HepG2 (cell line): Measurements from ENCODE around the gene CMTM1.

Experiments
- CBFB ChIP-seq: sonication (generic); formaldehyde crosslinking; IDR thresholded peaks from 2 replicates; pipeline ENCODE4 v1.4.0; 2020; ENCODE audit warnings: missing genetic modification reagents
- CTCF ChIP-seq: sonication (generic); formaldehyde crosslinking; IDR thresholded peaks from 2 replicates; pipeline ENCODE4 v1.5.0; 2020; ENCODE audit warnings: mild to moderate bottlenecking, missing genetic modification reagents, moderate library complexity
- DPF2 ChIP-seq: sonication (generic); formaldehyde crosslinking; IDR thresholded peaks from 2 replicates; pipeline ENCODE4 v1.4.0; 2020; ENCODE audit warnings: mild to moderate bottlenecking, low read depth, missing genetic modification reagents, borderline replicate concordance
- JUN ChIP-seq: sonication (generic); formaldehyde crosslinking; IDR thresholded peaks from 2 replicates; pipeline ENCODE4 v1.4.0; 2020; ENCODE audit warnings: mild to moderate bottlenecking, missing genetic modification reagents
- NONO ChIP-seq, 2 experiments: fragments of 450-650 bp in 1 of 2; sonication (generic) in 1 of 2; formaldehyde crosslinking in 1 of 2; IDR thresholded peaks in 1 of 2; conservative IDR thresholded peaks in 1 of 2; 2 replicates each; pipeline versions ENCODE4 v1.6.1 to v1.8.0; 2017 to 2022; ENCODE audit warnings: mild to moderate bottlenecking in 1 of 2, missing genetic modification reagents in 1 of 2, moderate library complexity in 1 of 2
- RAD21 ChIP-seq: fragments of 450-650 bp; formaldehyde crosslinking; IDR thresholded peaks from 2 replicates; pipeline ENCODE4 v1.5.0; 2020; ENCODE audit warnings: mild to moderate bottlenecking
- SMC3 ChIP-seq: IDR thresholded peaks from 2 replicates; pipeline ENCODE4 v1.6.1; 2011; ENCODE audit warnings: low read length, improper control_type of control experiment
- SRF ChIP-seq: IDR thresholded peaks from 2 replicates; pipeline ENCODE4 v1.6.1; 2011; ENCODE audit warnings: mild to moderate bottlenecking, low read depth, low read length, moderate library complexity
- TEAD3 ChIP-seq: optimal IDR thresholded peaks from 2 replicates; pipeline ENCODE3; 2016; ENCODE audit warnings: borderline replicate concordance
- TF ChIP-seq, protein P1 (sequence below): conservative IDR thresholded peaks from 2 replicates; pipeline ENCODE4 v1.6.1; 2018; ENCODE audit warnings: missing genetic modification reagents

GRCh38 chr16:66537236-66537635, 29.0 kb upstream of the CMTM1 start:
- TF ChIP-seq SRF (no peak), CTCF (CRISPR knock-in tag) (no peak), RAD21 (CRISPR knock-in tag) (no peak), SMC3 (no peak), CBFB (CRISPR knock-in tag) (no peak), JUN (no peak), TEAD3 (CRISPR knock-in tag) (no peak), DPF2 (CRISPR knock-in tag) (no peak), NONO (IDR thresholded peaks at IDR 0.05) (no peak), NONO (CRISPR knock-in tag; conservative IDR thresholded peaks at IDR 0.05) (no peak)
- TF ChIP-seq, protein P1, sequence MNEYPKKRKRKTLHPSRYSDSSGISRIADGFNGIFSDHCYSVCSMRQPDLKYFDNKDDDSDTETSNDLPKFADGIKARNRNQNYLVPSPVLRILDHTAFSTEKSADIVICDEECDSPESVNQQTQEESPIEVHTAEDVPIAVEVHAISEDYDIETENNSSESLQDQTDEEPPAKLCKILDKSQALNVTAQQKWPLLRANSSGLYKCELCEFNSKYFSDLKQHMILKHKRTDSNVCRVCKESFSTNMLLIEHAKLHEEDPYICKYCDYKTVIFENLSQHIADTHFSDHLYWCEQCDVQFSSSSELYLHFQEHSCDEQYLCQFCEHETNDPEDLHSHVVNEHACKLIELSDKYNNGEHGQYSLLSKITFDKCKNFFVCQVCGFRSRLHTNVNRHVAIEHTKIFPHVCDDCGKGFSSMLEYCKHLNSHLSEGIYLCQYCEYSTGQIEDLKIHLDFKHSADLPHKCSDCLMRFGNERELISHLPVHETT (CRISPR knock-in tag), result no peak
